Fibroblast of skin of left quadriceps (primary cell): ENCODE results near the gene TSPAN8.
"Not testable (repeated sequence)": the region's sequence is repeated elsewhere in the genome, so short reads cannot be mapped to it uniquely, and the experiment has no call there.

ENCODE experiments used
- DNase-seq, 2 experiments: peaks; one replicate each; pipeline ENCODE4 v3.0.0-alpha.2; 2013; ENCODE audit warnings: low read depth in 2 of 2

Gene TSPAN8

GRCh38 chr12:71128191-71128788 lies 29.5 kb downstream of the TSPAN8 start:
- peak; percentile 44 to 51 for DNase-seq

DNA sequence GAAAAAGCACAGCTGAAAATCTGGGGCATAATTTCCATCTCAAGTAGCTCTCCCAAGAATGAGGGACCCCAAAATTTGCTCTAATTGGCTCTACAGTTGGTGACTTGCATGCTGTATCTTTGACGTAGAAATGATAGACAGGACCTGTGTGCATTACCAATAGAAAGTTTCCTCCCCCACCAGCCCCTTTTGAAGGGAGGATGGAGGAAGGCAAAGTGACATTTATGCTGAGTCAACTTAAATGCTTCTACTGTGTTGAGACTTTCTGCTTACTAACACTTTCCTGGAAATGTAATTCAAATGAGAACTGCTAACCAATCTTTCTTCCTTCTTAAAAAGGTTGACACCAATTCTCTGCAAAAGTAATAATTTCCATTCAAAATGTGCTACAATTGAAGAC lies 31.9 kb downstream of the TSPAN8 start:
- DNase-seq = no peak

GRCh38 chr12:71125515-71125914 lies 32.3 kb downstream of the TSPAN8 start:
- DNase-seq = peak; percentile 9 to 12

DNA sequence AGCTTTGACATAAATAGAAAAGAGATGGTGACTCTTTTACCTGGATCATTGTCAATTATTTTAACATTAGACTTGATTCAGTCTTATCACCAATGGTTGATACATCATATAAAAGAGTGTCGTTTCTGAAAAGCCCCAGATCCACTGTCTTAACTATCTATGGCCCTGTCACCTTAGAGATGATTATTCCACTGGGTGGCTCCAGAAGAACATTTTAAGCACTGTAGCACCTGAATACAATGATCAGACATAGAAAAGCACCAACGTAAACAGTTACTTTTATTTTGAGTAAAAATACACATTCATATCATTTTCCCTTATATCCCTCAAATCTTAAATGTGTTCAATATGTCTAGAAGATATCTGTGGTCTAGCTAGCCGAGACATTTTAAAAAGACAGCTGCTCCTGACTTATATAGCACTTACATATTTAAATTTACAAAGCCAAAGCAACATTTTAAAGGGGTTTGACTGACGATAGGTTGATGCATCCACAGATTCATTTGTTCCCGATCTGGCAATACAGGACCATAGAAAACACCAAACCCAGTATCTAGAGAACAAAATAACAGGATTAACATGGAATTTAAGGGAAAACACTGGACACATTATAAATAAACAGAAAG lies 32.9 kb downstream of the TSPAN8 start:
- DNase-seq = no peak

DNA sequence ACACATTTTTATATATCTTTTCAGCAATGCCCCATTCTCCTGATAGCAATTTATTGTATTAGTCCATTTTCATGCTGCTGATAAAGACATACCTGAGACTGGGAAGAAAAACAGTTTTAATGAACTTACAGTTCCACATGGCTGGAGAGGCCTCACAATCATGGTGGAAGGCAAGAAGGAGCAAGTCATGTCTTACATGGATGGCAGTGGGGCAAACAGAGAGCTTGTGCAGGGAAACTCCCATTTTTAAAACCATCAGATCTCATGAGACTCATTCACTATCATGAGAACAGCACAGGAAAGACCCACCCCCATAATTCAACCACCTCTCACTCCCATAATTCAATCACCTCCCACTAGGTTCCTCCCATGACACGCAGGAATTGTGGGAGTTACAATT lies 44.7 kb downstream of the TSPAN8 start:
- DNase-seq = not testable (repeated sequence)

DNA sequence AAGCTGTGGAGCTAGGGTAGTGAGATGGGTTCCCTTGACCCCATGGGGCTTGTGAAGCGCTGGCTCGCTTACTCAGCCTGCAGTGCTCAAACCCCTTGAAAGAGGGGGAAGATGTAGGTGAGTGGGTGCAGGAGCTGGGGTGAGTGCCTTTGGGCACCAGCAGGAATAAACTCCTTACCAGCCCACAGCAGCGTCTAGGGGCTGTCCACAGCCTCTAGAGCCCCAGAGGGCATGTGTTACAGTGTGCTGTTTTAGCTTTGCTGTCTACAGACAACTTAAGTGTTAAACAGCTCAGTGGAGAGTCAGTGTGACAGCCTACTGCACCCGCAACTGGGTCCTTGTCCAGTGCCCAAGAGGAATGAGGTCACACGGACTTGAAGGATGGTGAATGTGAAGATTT lies 48.0 kb downstream of the TSPAN8 start:
- no peak for DNase-seq

DNA sequence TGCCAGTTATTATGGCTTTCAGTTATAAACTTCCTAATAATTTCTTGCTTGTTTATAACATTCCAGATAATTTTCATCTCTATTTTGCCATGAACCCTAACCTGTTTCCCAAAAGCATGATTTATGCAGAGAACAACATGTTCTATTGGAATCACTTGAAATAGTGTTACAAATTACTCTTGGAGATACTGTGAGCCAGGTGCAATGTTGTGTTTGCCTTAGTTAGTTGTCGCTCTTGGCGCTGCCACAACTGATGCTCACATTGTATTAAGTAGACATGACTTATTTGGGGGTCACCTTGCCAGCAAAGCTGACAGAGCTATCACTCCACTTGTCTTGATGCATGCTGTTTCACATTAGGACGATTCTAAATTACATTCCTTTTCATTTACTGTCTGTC lies 49.4 kb downstream of the TSPAN8 start:
- DNase-seq = no peak

DNA sequence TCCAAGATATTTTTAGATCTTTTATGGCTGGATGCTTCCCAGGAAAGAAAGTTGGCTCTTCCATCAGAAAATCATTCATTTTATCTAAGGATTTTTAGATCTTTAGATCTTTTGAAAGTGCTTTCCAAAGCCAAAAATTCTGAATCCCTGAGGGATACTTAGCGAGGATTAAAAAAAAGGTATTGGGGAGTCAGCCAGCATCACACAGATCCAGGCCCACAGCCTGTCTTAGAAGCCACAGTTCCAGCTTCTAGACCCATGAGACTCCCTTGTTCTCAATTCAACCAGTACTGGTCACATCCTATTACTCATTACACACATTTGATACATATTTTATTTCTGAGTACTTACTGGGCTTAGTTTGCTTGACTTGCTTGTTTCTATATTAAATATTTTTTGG lies 49.9 kb downstream of the TSPAN8 start:
- DNase-seq = peak; percentile 7 to 10

DNA sequence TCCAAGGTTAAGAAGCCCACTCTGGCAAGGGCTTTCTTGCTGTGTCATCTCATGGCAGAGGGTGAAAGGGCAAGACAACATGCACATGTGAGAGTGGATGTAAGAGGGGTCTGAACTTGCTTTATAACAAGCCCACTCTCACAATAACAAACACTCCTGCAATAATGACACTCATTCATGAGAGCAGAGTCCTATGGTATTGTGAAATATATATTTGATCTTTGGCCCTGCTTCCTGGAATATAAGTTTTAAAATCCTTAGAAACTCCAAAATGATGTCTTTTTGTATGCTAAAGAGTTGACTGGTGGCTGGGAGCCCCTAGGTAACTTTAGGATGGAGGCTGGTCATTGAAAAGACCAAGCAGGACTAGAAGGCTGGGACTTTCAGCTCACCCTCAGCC lies 51.8 kb downstream of the TSPAN8 start:
- DNase-seq = no peak

- no peak for DNase-seq
These were observed 65.5 kb downstream of the TSPAN8 start for GRCh38 chr12:71092290-71092689.

DNA sequence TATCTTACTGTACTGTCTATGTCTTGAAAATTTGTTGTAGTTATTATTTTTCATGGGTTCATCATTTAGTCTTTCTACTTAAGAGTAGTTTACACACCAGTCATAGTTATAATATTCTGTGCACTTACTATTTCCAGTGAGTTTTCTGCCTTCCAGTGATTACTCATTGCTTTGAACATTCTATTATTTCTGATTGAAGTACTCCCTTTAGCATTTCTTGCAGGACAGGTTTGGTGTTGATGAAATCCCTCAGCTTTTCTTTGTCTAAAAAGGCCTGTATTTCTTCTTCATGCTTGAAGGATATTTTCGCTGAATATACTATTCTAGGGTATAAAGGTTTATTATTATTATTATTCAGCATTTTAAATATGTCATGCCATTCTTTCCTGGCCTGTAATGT lies 66.8 kb downstream of the TSPAN8 start:
- DNase-seq = no peak

GRCh38 chr12:71085575-71085974 lies 72.2 kb downstream of the TSPAN8 start:
- DNase-seq = no peak

DNA sequence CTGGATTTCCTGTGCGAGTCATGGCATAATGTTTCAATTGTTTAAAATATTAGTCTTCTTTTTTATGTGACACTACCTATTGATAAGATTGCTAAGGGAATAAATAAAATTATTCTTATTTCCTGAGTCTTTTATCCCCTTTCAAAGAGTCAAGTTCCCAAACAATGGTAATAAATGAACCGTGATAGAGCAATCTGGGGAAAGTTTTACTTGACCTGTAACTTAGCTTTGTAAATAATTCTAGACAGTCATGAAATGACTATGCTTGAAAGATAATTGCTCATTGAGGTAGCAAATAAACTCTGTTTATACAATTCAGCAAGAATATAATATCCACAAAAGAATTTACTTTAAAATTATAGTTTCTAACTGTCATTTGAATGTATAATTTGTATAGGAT lies 82.1 kb downstream of the TSPAN8 start:
- DNase-seq = no peak
